Measurements from ENCODE around the gene GUK1. TPM values are rescaled to one million over a fixed set of nuclear protein-coding genes. Genes with fewer than 3 reads are reported as not detected.

The GUK1 gene
- total and polyA plus RNA-seq, 2 donors (not counting 1 experiment from before 2014, with no cell fraction given): 125 to 356 TPM

GRCh38 chr1:228166170-228166936 is 26.3 kb downstream of the GUK1 start:
- H3K4me3 Mint-ChIP-seq: peak overlapping the region; percentile 92
- peak overlapping the region; percentile 95 to 98 for H3K27ac ChIP-seq (ENCODE audit: low read length in 2 of 2)
- 32% methylated on average over 20 of the region's 26 CpGs for WGBS (ENCODE audit: insufficient coverage)

More at GRCh38 chr1:228166170-228166936, 26.3 kb downstream of the GUK1 start:
- TF ChIP-seq EZH2 (IDR thresholded peaks at IDR 0.05; ENCODE audit: borderline replicate concordance, insufficient read depth, low read depth, low read length, poor library complexity, severe bottlenecking) (no peak), CTCF (IDR thresholded peaks at IDR 0.05) (peak; percentile 56)
- ATAC-seq (ENCODE audit: low read depth) (peak; percentile 0), DNase-seq (peak; percentile 84)
- Histone ChIP-seq H3K27me3 (replicated peaks in 1 of 4; ENCODE audit: control extremely low read depth in 1 of 4, control insufficient read depth in 3 of 4, insufficient read depth in 4 of 4, low read length in 3 of 4) (peaks cover 0 to 5% (median 0%) of the 10 kb centered on the region in 4 experiments), H3K4me1 (ENCODE audit: control insufficient read depth in 2 of 2, insufficient read depth in 2 of 2, low read length in 2 of 2) (peaks cover 14 to 26% of the 10 kb centered on the region in 2 donors), H2AFZ (ENCODE audit: insufficient read depth, low read depth, low read length, poor library complexity, severe bottlenecking) (peak overlapping the region; percentile 79), H3K36me3 (replicated peaks in 1 of 2; ENCODE audit: control extremely low read depth in 1 of 2, control insufficient read depth in 1 of 2, extremely low read depth in 1 of 2, insufficient read depth in 2 of 2, low read length in 1 of 2) (no peaks in the 10 kb centered on the region), H3K79me2 (ENCODE audit: control insufficient read depth, insufficient read depth, low read length) (peaks cover 51% of the 10 kb centered on the region), H3K9ac (ENCODE audit: low read length) (peak overlapping the region; percentile 91), H3K9me3 (ENCODE audit: control extremely low read depth in 1 of 3, control insufficient read depth in 2 of 3, insufficient read depth in 1 of 3, low read length in 2 of 3) (no peaks in the 10 kb centered on the region), H3K4me3 (ENCODE audit: control extremely low read depth in 1 of 5, extremely low read depth in 1 of 5, insufficient read depth in 1 of 5, low read depth in 2 of 5, low read length in 4 of 5) (peak overlapping the region in 4 of 5 experiments; percentile 64 to 74 (median 66)), H3K4me2 (replicated peaks; ENCODE audit: low read depth, low read length, poor library complexity, severe bottlenecking) (peak overlapping the region; percentile 98), H4K20me1 (ENCODE audit: control insufficient read depth, insufficient read depth, low read length, poor library complexity, severe bottlenecking) (peaks cover 4% of the 10 kb centered on the region)
- H3K27ac Mint-ChIP-seq: peak overlapping the region; percentile 99
- H3K9me3 Mint-ChIP-seq (ENCODE audit: insufficient read depth): no peaks in the 10 kb centered on the region
- H3K4me1 Mint-ChIP-seq: peaks cover 28% of the 10 kb centered on the region
- ChIA-PET POLR2A (interaction anchor here (0.6 to 3.3 kb wide), 12 partner anchors 13 to 322 kb away, joined by 3 to 22 read pairs (median 5); partner anchors contain the start of genes ARF1, GUK1, MRPL55 and RNF187), CTCF (interaction anchor here (0.6 to 5.6 kb wide), 16 partner anchors 24 to 1751 kb away, joined by 3 to 73 read pairs (median 4); partner anchors contain the start of genes GUK1, RNF187 and TRIM11)
- intact Hi-C loops (cut with micrococcal nuclease): loop anchor here (1.0 to 2.0 kb wide), 2 partner anchors 36 to 321 kb away; partner anchors contain the start of gene RNF187
- no peaks in the 10 kb centered on the region for H3K27me3 Mint-ChIP-seq

Measured in B cell (primary cell).